GM12878 (cell line): ENCODE results near the gene TMEM150B.

Experiments
- BRCA1 ChIP-seq: IDR thresholded peaks from 2 replicates; pipeline ENCODE4 v1.6.1; 2011; ENCODE audit warnings: low read depth, low read length, improper control_type of control experiment
- EP300 ChIP-seq, 2 experiments: fragments of 150-350 bp in 1 of 2; IDR thresholded peaks; 2 replicates each; pipeline ENCODE4 v1.6.1; 2011 to 2012; ENCODE audit warnings: low read depth in 2 of 2, low read length in 2 of 2, borderline replicate concordance in 1 of 2, improper control_type of control experiment in 1 of 2, inconsistent platforms in 1 of 2; ENCODE audit not compliant: control insufficient read depth in 1 of 2
- EZH2 ChIP-seq: IDR thresholded peaks from 2 replicates; pipeline ENCODE4 v1.6.1; 2012; ENCODE audit warnings: low read depth, mild to moderate bottlenecking, control low read depth, inconsistent platforms, low read length, borderline replicate concordance; ENCODE audit not compliant: control insufficient read depth
- NFIC ChIP-seq: IDR thresholded peaks from 2 replicates; pipeline ENCODE4 v1.6.1; 2012; ENCODE audit warnings: low read depth, mild to moderate bottlenecking, inconsistent platforms, low read length, moderate library complexity
- POLR2A ChIP-seq: IDR thresholded peaks from 2 replicates; pipeline ENCODE4 v1.6.1; 2011; ENCODE audit warnings: low read depth, mild to moderate bottlenecking, low read length
- ZNF24 ChIP-seq: fragments of 450-650 bp; IDR thresholded peaks from 2 replicates; pipeline ENCODE4 v1.6.1; 2017; ENCODE audit warnings: antibody characterized with exemption, mild to moderate bottlenecking

- no peak for TF ChIP-seq ZNF24
- no peak for TF ChIP-seq EZH2
- no peak for TF ChIP-seq POLR2A
- no peak for TF ChIP-seq BRCA1
- TF ChIP-seq NFIC = no peak
- TF ChIP-seq EP300 (IDR thresholded peaks at IDR 0.05; ENCODE audit: borderline replicate concordance in 1 of 2, control insufficient read depth in 1 of 2, low read depth in 2 of 2, low read length in 2 of 2) = no peak
Observed at GRCh38 chr19:55279340-55279739, 45.8 kb downstream of the TMEM150B start.
